IMR-90 (cell line): ENCODE results near the gene TMPRSS11E.
"Not testable (repeated sequence)": the region's sequence is repeated elsewhere in the genome, so short reads cannot be mapped to it uniquely, and the experiment has no call there.

Experiments
- CEBPB ChIP-seq: IDR thresholded peaks from 2 replicates; pipeline ENCODE4 v1.6.1; 2012; ENCODE audit warnings: low read depth, low read length, improper control_type of control experiment
- CTCF ChIP-seq: conservative IDR thresholded peaks from 2 replicates; pipeline ENCODE4 v1.5.1; 2012; ENCODE audit warnings: mild to moderate bottlenecking, low read depth, low read length, improper control_type of control experiment
- MAFK ChIP-seq: IDR thresholded peaks from 2 replicates; pipeline ENCODE4 v1.6.1; 2012; ENCODE audit warnings: low read depth, low read length, improper control_type of control experiment
- POLR2A ChIP-seq: IDR thresholded peaks from 2 replicates; pipeline ENCODE4 v1.6.1; 2012; ENCODE audit warnings: mild to moderate bottlenecking, low read depth, low read length
- RAD21 ChIP-seq: IDR thresholded peaks from 2 replicates; pipeline ENCODE4 v1.6.1; 2012; ENCODE audit warnings: low read length, improper control_type of control experiment

GRCh38 chr4:68407015-68407867 is 40.0 kb upstream of the TMPRSS11E start:
- not testable (repeated sequence) for TF ChIP-seq CEBPB, CTCF, POLR2A, RAD21, MAFK
